SK-N-SH (cell line): ENCODE results near the gene PTPRG. TPM values are rescaled to one million over a fixed set of nuclear protein-coding genes. Genes with fewer than 3 reads are reported as not detected.

Experiments
- CTCF ChIA-PET: fragments of 300-600, 350-600 bp; formaldehyde crosslinking; extraction: SDS; loops from one replicate; lab custom pipeline; 2021; lab: Yijun Ruan, JAX
- POLR2A ChIA-PET: fragments of 350-600 bp; sonication (Branson Sonifier 250); formaldehyde crosslinking; extraction: SDS; loops from one replicate; lab custom pipeline; 2020; ENCODE audit warnings: antibody characterized with exemption, inconsistent platforms; lab: Yijun Ruan, JAX
- DNase-seq: peaks from one replicate; pipeline ENCODE4 v3.0.0; 2012
- H2AFZ ChIP-seq: fragments of 200-600 bp; sonication (generic); 2 replicates; pipeline ENCODE4 v1.8.1; 2016; ENCODE audit warnings: antibody characterized with exemption, mild to moderate bottlenecking, low read depth
- H3F3A ChIP-seq: fragments of 200-600 bp; sonication (generic); replicated peaks from 2 replicates; pipeline ENCODE3; 2016; ENCODE audit warnings: antibody characterized with exemption, mild to moderate bottlenecking; ENCODE audit not compliant: insufficient read depth
- H3K27ac ChIP-seq, 2 experiments: fragments of 200-500 bp in 1 of 2; fragments of 200-600 bp in 1 of 2; sonication (Bioruptor generic) in 1 of 2; sonication (generic), shearing (Covaris generic) in 1 of 2; 2 replicates each; pipeline versions ENCODE4 v1.5.1 to v1.6.1; 2014 to 2016; ENCODE audit warnings: low read depth in 2 of 2, inconsistent platforms in 1 of 2, low read length in 1 of 2, mild to moderate bottlenecking in 1 of 2, mixed read lengths in 1 of 2
- H3K27me3 ChIP-seq: fragments of 200-600 bp; sonication (generic), shearing (Covaris generic); 2 replicates; pipeline ENCODE4 v1.6.1; 2016; ENCODE audit warnings: mixed run types; ENCODE audit not compliant: insufficient read depth
- H3K36me3 ChIP-seq, 2 experiments: fragments of 200-500 bp in 1 of 2; fragments of 200-600 bp in 1 of 2; sonication (Bioruptor generic) in 1 of 2; sonication (generic) in 1 of 2; replicated peaks in 1 of 2; 2 replicates each; pipeline versions ENCODE3 to v1.5.1; 2014 to 2016; ENCODE audit warnings: low read length in 1 of 2, mild to moderate bottlenecking in 1 of 2; ENCODE audit not compliant: insufficient read depth in 2 of 2, control insufficient read depth in 1 of 2
- H3K4me1 ChIP-seq, 2 experiments: fragments of 200-500 bp in 1 of 2; fragments of 200-600 bp in 1 of 2; sonication (Bioruptor generic) in 1 of 2; sonication (generic), shearing (Covaris generic) in 1 of 2; 2 replicates each; pipeline versions ENCODE4 v1.5.1 to v1.6.1; 2014 to 2016; ENCODE audit warnings: low read depth in 1 of 2, low read length in 1 of 2, mixed run types in 1 of 2; ENCODE audit not compliant: insufficient read depth in 2 of 2, control insufficient read depth in 1 of 2
- H3K4me2 ChIP-seq: fragments of 200-600 bp; sonication (generic), shearing (Covaris generic); 2 replicates; pipeline ENCODE4 v1.6.1; 2017; ENCODE audit warnings: mixed run types
- H3K4me3 ChIP-seq, 2 experiments: fragments of 200-500 bp in 1 of 2; fragments of 200-600 bp in 1 of 2; sonication (Bioruptor generic) in 1 of 2; sonication (generic), shearing (Covaris generic) in 1 of 2; 2 replicates each; pipeline versions ENCODE4 v1.5.1 to v1.8.1; 2014 to 2016; ENCODE audit warnings: low read depth in 2 of 2, inconsistent platforms in 1 of 2, low read length in 1 of 2, mild to moderate bottlenecking in 1 of 2, mixed read lengths in 1 of 2, moderate library complexity in 1 of 2
- H3K79me2 ChIP-seq: fragments of 200-600 bp; sonication (generic); 2 replicates; pipeline ENCODE4 v1.8.1; 2017; ENCODE audit warnings: mild to moderate bottlenecking; ENCODE audit not compliant: insufficient read depth
- H3K9ac ChIP-seq: fragments of 200-600 bp; sonication (generic); 2 replicates; pipeline ENCODE4 v1.6.1; 2017; ENCODE audit warnings: mixed run types
- H3K9me2 ChIP-seq: fragments of 200-600 bp; sonication (generic); 2 replicates; pipeline ENCODE4 v1.6.1; 2017; ENCODE audit warnings: mixed run types
- H3K9me3 ChIP-seq: fragments of 200-600 bp; sonication (generic); 2 replicates; pipeline ENCODE4 v1.6.1; 2017; ENCODE audit warnings: mixed run types, mild to moderate bottlenecking, moderate library complexity
- H4K20me1 ChIP-seq: fragments of 200-600 bp; sonication (generic); 2 replicates; pipeline ENCODE4 v1.6.1; 2017; ENCODE audit warnings: mild to moderate bottlenecking, mixed run types; ENCODE audit not compliant: insufficient read depth
- CHD2 ChIP-seq: fragments of 150-350 bp; IDR thresholded peaks from 2 replicates; pipeline ENCODE4 v1.6.1; 2018; ENCODE audit warnings: low read length; ENCODE audit not compliant: partially characterized antibody
- EZH2phosphoT487 ChIP-seq: fragments of 200-600 bp; sonication (generic); IDR thresholded peaks from 2 replicates; pipeline ENCODE4 v1.6.1; 2017; ENCODE audit warnings: low read depth, mixed run types, mild to moderate bottlenecking, antibody characterized with exemption, moderate library complexity, borderline replicate concordance
- FOSL2 ChIP-seq: IDR thresholded peaks from 2 replicates; pipeline ENCODE4 v1.4.0; 2012; ENCODE audit warnings: low read depth, mild to moderate bottlenecking, moderate library complexity, borderline replicate concordance
- FOXJ3 ChIP-seq: sonication (generic); formaldehyde crosslinking; IDR thresholded peaks from 2 replicates; pipeline ENCODE4 v1.5.1; 2020; ENCODE audit warnings: mild to moderate bottlenecking, missing genetic modification reagents
- FOXM1 ChIP-seq: IDR thresholded peaks from 2 replicates; pipeline ENCODE4 v1.4.0; 2012; ENCODE audit warnings: low read depth, mild to moderate bottlenecking
- GABPA ChIP-seq: IDR thresholded peaks from 2 replicates; pipeline ENCODE4 v1.4.0; 2012; ENCODE audit warnings: low read depth, mild to moderate bottlenecking
- GATA2 ChIP-seq: sonication (generic); formaldehyde crosslinking; IDR thresholded peaks from 2 replicates; pipeline ENCODE4 v1.5.0; 2020; ENCODE audit warnings: mild to moderate bottlenecking, missing genetic modification reagents
- JUND ChIP-seq: IDR thresholded peaks from 2 replicates; pipeline ENCODE4 v1.4.0; 2012
- MEF2A ChIP-seq: IDR thresholded peaks from 2 replicates; pipeline ENCODE4 v1.4.0; 2012; ENCODE audit warnings: low read depth, borderline replicate concordance
- NRF1 ChIP-seq: IDR thresholded peaks from 2 replicates; pipeline ENCODE4 v1.6.1; 2012; ENCODE audit warnings: low read depth, mild to moderate bottlenecking, low read length
- RCOR1 ChIP-seq: fragments of 150-350 bp; IDR thresholded peaks from 2 replicates; pipeline ENCODE4 v1.6.1; 2017; ENCODE audit warnings: antibody characterized with exemption, low read length
- RFX5 ChIP-seq: IDR thresholded peaks from 2 replicates; pipeline ENCODE4 v1.6.1; 2012; ENCODE audit warnings: mild to moderate bottlenecking, improper control_type of control experiment, low read length
- RXRA ChIP-seq: IDR thresholded peaks from 2 replicates; pipeline ENCODE4 v1.4.0; 2012; ENCODE audit warnings: low read depth, mild to moderate bottlenecking, borderline replicate concordance
- SIN3A ChIP-seq: IDR thresholded peaks from 2 replicates; pipeline ENCODE4 v1.6.1; 2012; ENCODE audit warnings: low read depth, mild to moderate bottlenecking, low read length, moderate library complexity, borderline replicate concordance
- SMC3 ChIP-seq: IDR thresholded peaks from 2 replicates; pipeline ENCODE4 v1.6.1; 2012; ENCODE audit warnings: low read depth, low read length, improper control_type of control experiment
- USF1 ChIP-seq: IDR thresholded peaks from 2 replicates; pipeline ENCODE4 v1.4.0; 2012; ENCODE audit warnings: low read depth, borderline replicate concordance
- USF2 ChIP-seq: fragments of 150-350 bp; IDR thresholded peaks from 2 replicates; pipeline ENCODE4 v1.6.1; 2017; ENCODE audit warnings: antibody characterized with exemption, low read length, low read depth, borderline replicate concordance
- WGBS: methylation state at CpG from one replicate; pipeline ENCODE4 v1.1.6; 2017; ENCODE audit warnings: low lambda C conversion rate; 5-methylcytosine and 5-hydroxymethylcytosine counted together
- polyA plus RNA-seq, 3 experiments: library from polyadenylated mRNA; depleted of rRNA; stranded (reverse); fragments of >200 nt; gene quantifications; 2 replicates each; pipeline ENCODE4 v1.2.3, GENCODE V29; 2012
- TF ChIP-seq, protein P1 (sequence below): fragments of 150-350 bp; IDR thresholded peaks from 2 replicates; pipeline ENCODE4 v1.6.1; 2016; ENCODE audit warnings: mild to moderate bottlenecking, low read depth, low read length
- TF ChIP-seq, protein P2 (sequence below): IDR thresholded peaks from 2 replicates; pipeline ENCODE4; 2012
- TF ChIP-seq, protein P3 (sequence below): IDR thresholded peaks from 2 replicates; pipeline ENCODE4 v1.6.1; 2012; ENCODE audit warnings: mild to moderate bottlenecking, low read depth, low read length, moderate library complexity

PTPRG gene
- polyA plus RNA-seq, 1 of the 3 experiments (the other 2 are of a cell fraction), result 14.1 TPM

- TF ChIP-seq USF2 (no peak), JUND (no peak), FOSL2 (no peak), RXRA (no peak), EZH2phosphoT487 (no peak), FOXJ3 (CRISPR knock-in tag) (no peak), USF1 (no peak), SIN3A (no peak)
- TF ChIP-seq, protein P1, sequence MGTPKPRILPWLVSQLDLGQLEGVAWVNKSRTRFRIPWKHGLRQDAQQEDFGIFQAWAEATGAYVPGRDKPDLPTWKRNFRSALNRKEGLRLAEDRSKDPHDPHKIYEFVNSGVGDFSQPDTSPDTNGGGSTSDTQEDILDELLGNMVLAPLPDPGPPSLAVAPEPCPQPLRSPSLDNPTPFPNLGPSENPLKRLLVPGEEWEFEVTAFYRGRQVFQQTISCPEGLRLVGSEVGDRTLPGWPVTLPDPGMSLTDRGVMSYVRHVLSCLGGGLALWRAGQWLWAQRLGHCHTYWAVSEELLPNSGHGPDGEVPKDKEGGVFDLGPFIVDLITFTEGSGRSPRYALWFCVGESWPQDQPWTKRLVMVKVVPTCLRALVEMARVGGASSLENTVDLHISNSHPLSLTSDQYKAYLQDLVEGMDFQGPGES, result no peak
These were observed 139.6 kb downstream of the PTPRG start (continued) for GRCh38 chr3:61701011-61701410.

GRCh38 chr3:61702453-61702852 is 141.1 kb downstream of the PTPRG start:
- Histone ChIP-seq H3K36me3 (no peaks in the 10 kb centered on the region), H3K27ac (no peak overlapping the region), H3K9me3 (no peaks in the 10 kb centered on the region), H3K9ac (no peak overlapping the region), H3K27me3 (no peaks in the 10 kb centered on the region), H3K79me2 (peaks cover 12% of the 10 kb centered on the region; the same call in 1 of the 2 replicates), H3F3A (no peaks in the 10 kb centered on the region), H3K9me2 (no peaks in the 10 kb centered on the region), H2AFZ (no peak overlapping the region), H3K4me3 (no peak overlapping the region)
- no peak for DNase-seq
- WGBS, result 89% methylated on average over 4 of the region's 4 CpGs
- POLR2A ChIA-PET, result no interaction called here
- CTCF ChIA-PET, result no interaction called here
- TF ChIP-seq GABPA (no peak), GATA2 (no peak), SMC3 (no peak), SIN3A (no peak), JUND (no peak), FOXM1 (no peak), NRF1 (no peak), MEF2A (no peak), USF1 (no peak), RXRA (no peak), CHD2 (no peak), FOSL2 (no peak), RCOR1 (no peak), RFX5 (no peak)
- TF ChIP-seq, protein P2, sequence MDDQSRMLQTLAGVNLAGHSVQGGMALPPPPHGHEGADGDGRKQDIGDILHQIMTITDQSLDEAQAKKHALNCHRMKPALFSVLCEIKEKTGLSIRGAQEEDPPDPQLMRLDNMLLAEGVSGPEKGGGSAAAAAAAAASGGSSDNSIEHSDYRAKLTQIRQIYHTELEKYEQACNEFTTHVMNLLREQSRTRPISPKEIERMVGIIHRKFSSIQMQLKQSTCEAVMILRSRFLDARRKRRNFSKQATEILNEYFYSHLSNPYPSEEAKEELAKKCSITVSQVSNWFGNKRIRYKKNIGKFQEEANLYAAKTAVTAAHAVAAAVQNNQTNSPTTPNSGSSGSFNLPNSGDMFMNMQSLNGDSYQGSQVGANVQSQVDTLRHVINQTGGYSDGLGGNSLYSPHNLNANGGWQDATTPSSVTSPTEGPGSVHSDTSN, result no peak
- TF ChIP-seq, protein P3, sequence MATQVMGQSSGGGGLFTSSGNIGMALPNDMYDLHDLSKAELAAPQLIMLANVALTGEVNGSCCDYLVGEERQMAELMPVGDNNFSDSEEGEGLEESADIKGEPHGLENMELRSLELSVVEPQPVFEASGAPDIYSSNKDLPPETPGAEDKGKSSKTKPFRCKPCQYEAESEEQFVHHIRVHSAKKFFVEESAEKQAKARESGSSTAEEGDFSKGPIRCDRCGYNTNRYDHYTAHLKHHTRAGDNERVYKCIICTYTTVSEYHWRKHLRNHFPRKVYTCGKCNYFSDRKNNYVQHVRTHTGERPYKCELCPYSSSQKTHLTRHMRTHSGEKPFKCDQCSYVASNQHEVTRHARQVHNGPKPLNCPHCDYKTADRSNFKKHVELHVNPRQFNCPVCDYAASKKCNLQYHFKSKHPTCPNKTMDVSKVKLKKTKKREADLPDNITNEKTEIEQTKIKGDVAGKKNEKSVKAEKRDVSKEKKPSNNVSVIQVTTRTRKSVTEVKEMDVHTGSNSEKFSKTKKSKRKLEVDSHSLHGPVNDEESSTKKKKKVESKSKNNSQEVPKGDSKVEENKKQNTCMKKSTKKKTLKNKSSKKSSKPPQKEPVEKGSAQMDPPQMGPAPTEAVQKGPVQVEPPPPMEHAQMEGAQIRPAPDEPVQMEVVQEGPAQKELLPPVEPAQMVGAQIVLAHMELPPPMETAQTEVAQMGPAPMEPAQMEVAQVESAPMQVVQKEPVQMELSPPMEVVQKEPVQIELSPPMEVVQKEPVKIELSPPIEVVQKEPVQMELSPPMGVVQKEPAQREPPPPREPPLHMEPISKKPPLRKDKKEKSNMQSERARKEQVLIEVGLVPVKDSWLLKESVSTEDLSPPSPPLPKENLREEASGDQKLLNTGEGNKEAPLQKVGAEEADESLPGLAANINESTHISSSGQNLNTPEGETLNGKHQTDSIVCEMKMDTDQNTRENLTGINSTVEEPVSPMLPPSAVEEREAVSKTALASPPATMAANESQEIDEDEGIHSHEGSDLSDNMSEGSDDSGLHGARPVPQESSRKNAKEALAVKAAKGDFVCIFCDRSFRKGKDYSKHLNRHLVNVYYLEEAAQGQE, result no peak
- TF ChIP-seq, all 33 proteins: peak for 0
- Histone ChIP-seq H4K20me1 (no peaks in the 10 kb centered on the region), H3K4me1 (no peaks in the 10 kb centered on the region), H3K4me2 (no peak overlapping the region)
